ENCODE measurements around the gene IFNA7.
"Not testable (repeated sequence)": the region's sequence is repeated elsewhere in the genome, so short reads cannot be mapped to it uniquely, and the experiment has no call there.

The IFNA7 gene

GRCh38 chr9:21182810-21183736 is 18.9 kb downstream of the IFNA7 start:
- DNase-seq (ENCODE audit: low read depth) = not testable (repeated sequence)

GRCh38 chr9:21174671-21175070 is 27.3 kb downstream of the IFNA7 start:
- no peak for DNase-seq (ENCODE audit: low read depth)

GRCh38 chr9:21172156-21172555 is 29.8 kb downstream of the IFNA7 start:
- DNase-seq (ENCODE audit: low read depth) = no peak

GRCh38 chr9:21171351-21171750 is 30.7 kb downstream of the IFNA7 start:
- DNase-seq (ENCODE audit: low read depth) = no peak

- DNase-seq (ENCODE audit: low read depth) = not testable (repeated sequence)
These were observed 35.4 kb downstream of the IFNA7 start, which contains the start of gene IFNA21 for GRCh38 chr9:21166560-21166959. Gene IFNA21, minus strand, starts transcription at chr9:21166660. Its CDS starts 48 bp downstream, at chr9:21166612.

GRCh38 chr9:21165516-21165915 is 36.5 kb downstream of the IFNA7 start:
- DNase-seq (ENCODE audit: low read depth) = no peak

GRCh38 chr9:21160178-21160577 is 41.8 kb downstream of the IFNA7 start:
- DNase-seq (ENCODE audit: low read depth) = no peak

GRCh38 chr9:21155501-21155900 is 46.5 kb downstream of the IFNA7 start:
- no peak for DNase-seq (ENCODE audit: low read depth)

- no peak for DNase-seq (ENCODE audit: low read depth)
These were observed 47.9 kb downstream of the IFNA7 start for GRCh38 chr9:21154018-21154608.

- no peak for DNase-seq (ENCODE audit: low read depth)
These were observed 48.5 kb downstream of the IFNA7 start for GRCh38 chr9:21153336-21154017.
